Lung (tissue), 12 donors: ENCODE data around the gene HACL1. TPM values are rescaled to one million over a fixed set of nuclear protein-coding genes. Genes with fewer than 3 reads are reported as not detected.
"Not testable (repeated sequence)": the region's sequence is repeated elsewhere in the genome, so short reads cannot be mapped to it uniquely, and the experiment has no call there.

Experiments used
- ATAC-seq: fragments of 200-7000 bp; cut with Tn5 transposase; one replicate; pipeline ENCODE4 v1.9.1; 2020; ENCODE audit warnings: moderate number of reproducible peaks; ENCODE audit not compliant: insufficient read depth, low FRiP score
- DNase-seq, 3 donors: peaks; one replicate each; pipeline ENCODE4 v3.0.0-alpha.2; 2013 to 2017
- H3K27ac ChIP-seq, 2 donors: one replicate each; pipeline ENCODE4 v1.5.1; 2013; ENCODE audit warnings: mild to moderate bottlenecking in 2 of 2, moderate library complexity in 2 of 2, control low read depth in 1 of 2, inconsistent platforms in 1 of 2, low read depth in 1 of 2, low read length in 1 of 2
- H3K27me3 ChIP-seq, 3 donors: one replicate each; pipeline ENCODE4 v1.5.1; 2013; ENCODE audit warnings: low read length in 2 of 3; ENCODE audit not compliant: control insufficient read depth in 3 of 3, insufficient read depth in 3 of 3
- H3K36me3 ChIP-seq, 4 donors: one replicate each; pipeline ENCODE4 v1.5.1; 2013; ENCODE audit warnings: low read length in 4 of 4, mild to moderate bottlenecking in 1 of 4, moderate library complexity in 1 of 4; ENCODE audit not compliant: control insufficient read depth in 4 of 4, insufficient read depth in 4 of 4
- H3K4me1 ChIP-seq, 5 donors: one replicate each; pipeline ENCODE4 v1.5.1; 2013; ENCODE audit warnings: low read length in 5 of 5, mild to moderate bottlenecking in 2 of 5, moderate library complexity in 1 of 5; ENCODE audit not compliant: control insufficient read depth in 5 of 5, insufficient read depth in 5 of 5
- H3K4me3 ChIP-seq: one replicate; pipeline ENCODE4 v1.5.1; 2013; ENCODE audit warnings: mild to moderate bottlenecking, control low read depth, moderate library complexity
- H3K9ac ChIP-seq, 2 donors: one replicate each; pipeline ENCODE4 v1.5.1; 2013; ENCODE audit warnings: low read length in 2 of 2, control low read depth in 1 of 2; ENCODE audit not compliant: insufficient read depth in 1 of 2
- H3K9me3 ChIP-seq, 4 donors: one replicate each; pipeline ENCODE4 v1.5.1; 2013; ENCODE audit warnings: low read length in 3 of 4, mild to moderate bottlenecking in 1 of 4, moderate library complexity in 1 of 4; ENCODE audit not compliant: control insufficient read depth in 4 of 4, insufficient read depth in 3 of 4
- WGBS, 2 donors: extraction: QIAGEN DNeasy Blood & Tissue Kit; methylation state at CpG; one replicate each; pipeline ENCODE4 v1.1.7; 2013; 5-methylcytosine and 5-hydroxymethylcytosine counted together
- polyA plus RNA-seq, 2 donors: library from polyadenylated mRNA; stranded (reverse); fragments of 200-250 nt; gene quantifications; one replicate each; pipeline ENCODE4 v1.2.1, GENCODE V29; 2013
- total RNA-seq, 2 donors: library from RNA; depleted of rRNA in 1 of 2; stranded (reverse); fragments of >200 nt in 1 of 2; gene quantifications; one replicate each; pipeline ENCODE4 v1.2.1, GENCODE V29; 2014 to 2021
- TF ChIP-seq, protein P1 (sequence below): IDR thresholded peaks from 2 replicates; pipeline ENCODE4 v1.5.1; 2012; ENCODE audit warnings: mild to moderate bottlenecking; ENCODE audit errors: control extremely low read depth, extremely low read depth
- donor health status: control.
- donor health status: control.
- donor health status: Bipolar disorder and iron deficiency.
- donor health status: healthy.
- donor health status: DM: yes; HTN: yes; CAD: no.

The HACL1 gene
- total and polyA plus RNA-seq, 4 donors, result 14.7 to 27.7 (median 21.6) TPM

DNA sequence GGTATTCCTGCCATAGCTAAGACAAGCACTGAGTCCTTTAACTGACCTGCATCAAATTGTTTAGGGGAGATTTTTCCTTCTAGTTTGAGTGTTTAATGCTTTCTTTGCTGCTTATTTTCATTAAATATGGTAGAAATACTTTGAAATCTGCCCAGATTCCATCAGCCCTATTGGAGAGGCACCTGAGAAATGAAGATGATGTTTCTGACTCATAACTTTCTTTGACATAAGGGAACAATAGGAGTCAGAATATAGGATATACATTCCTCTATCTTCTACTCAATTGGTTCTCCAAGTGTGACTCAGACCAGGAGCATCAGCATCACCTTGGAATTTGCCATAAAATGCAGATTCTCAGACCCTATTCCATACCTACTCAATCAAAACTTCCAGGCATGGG is 27.6 kb upstream of the HACL1 start:
- Histone ChIP-seq H3K4me1 (peaks cover 0 to 28% (median 2%) of the 10 kb centered on the region in 5 donors), H3K36me3 (peaks cover 0 to 1% (median 0%) of the 10 kb centered on the region in 4 donors), H3K4me3 (no peak overlapping the region), H3K9ac (no peak overlapping the region), H3K27me3 (no peaks in the 10 kb centered on the region), H3K27ac (no peak overlapping the region), H3K9me3 (no peaks in the 10 kb centered on the region)
- TF ChIP-seq, protein P1, sequence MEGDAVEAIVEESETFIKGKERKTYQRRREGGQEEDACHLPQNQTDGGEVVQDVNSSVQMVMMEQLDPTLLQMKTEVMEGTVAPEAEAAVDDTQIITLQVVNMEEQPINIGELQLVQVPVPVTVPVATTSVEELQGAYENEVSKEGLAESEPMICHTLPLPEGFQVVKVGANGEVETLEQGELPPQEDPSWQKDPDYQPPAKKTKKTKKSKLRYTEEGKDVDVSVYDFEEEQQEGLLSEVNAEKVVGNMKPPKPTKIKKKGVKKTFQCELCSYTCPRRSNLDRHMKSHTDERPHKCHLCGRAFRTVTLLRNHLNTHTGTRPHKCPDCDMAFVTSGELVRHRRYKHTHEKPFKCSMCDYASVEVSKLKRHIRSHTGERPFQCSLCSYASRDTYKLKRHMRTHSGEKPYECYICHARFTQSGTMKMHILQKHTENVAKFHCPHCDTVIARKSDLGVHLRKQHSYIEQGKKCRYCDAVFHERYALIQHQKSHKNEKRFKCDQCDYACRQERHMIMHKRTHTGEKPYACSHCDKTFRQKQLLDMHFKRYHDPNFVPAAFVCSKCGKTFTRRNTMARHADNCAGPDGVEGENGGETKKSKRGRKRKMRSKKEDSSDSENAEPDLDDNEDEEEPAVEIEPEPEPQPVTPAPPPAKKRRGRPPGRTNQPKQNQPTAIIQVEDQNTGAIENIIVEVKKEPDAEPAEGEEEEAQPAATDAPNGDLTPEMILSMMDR, result no peak
- ATAC-seq, result no peak
- no peak for DNase-seq

DNA sequence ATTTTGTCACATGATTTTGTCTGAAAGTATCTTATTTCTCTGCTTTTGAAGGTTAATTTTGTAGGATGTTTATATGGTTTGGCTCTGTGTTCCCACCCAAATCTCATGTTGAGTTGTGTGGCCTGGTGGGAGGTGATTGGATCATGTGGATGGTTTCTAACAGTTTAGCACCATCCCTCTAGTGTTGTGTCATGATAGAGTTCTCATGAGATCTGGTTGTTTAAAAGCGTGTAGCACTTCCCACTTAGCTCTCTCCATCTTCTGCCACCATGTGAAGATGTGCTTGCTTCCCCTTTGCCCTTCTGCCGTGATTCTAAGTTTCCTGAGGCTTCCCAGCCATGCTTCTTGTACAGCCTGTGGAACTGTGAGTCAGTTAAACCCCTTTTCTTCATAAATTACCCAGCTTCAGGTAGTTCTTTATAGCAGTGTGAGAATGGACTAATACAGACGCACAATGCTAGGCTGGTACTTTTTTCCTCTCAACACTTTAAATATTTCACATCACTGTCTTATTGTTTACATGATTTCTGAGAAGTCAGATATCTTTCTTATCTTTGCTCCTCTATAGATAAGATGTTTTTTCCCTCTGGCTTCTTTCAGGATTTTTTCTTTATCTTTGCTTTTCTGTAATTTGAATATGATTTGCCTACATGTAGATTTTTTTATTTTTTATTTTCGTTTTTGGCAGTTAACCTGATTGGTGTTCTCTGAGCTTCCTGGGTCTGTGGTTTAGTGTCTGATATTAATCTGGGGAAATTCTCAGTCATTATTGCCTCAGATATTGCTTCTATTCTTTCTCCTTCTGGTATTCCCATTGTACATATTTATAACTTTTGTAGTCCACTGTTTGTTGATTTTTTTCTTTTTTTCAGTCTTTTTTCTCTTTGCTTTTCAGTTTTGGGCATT is 22.4 kb upstream of the HACL1 start:
- Histone ChIP-seq H3K4me3 (no peak overlapping the region), H3K27ac (no peak overlapping the region), H3K4me1 (peaks cover 0 to 3% (median 0%) of the 10 kb centered on the region in 5 donors), H3K27me3 (no peaks in the 10 kb centered on the region), H3K36me3 (peaks cover 0 to 1% (median 0%) of the 10 kb centered on the region in 4 donors), H3K9me3 (peaks cover 0 to 2% (median 1%) of the 10 kb centered on the region in 4 donors), H3K9ac (no peak overlapping the region)
- ATAC-seq (no peak), DNase-seq (no peak)
- TF ChIP-seq, protein P1, result no peak
- WGBS, 2 donors, result 70 to 74% methylated on average over 4 of the region's 4 CpGs

DNA sequence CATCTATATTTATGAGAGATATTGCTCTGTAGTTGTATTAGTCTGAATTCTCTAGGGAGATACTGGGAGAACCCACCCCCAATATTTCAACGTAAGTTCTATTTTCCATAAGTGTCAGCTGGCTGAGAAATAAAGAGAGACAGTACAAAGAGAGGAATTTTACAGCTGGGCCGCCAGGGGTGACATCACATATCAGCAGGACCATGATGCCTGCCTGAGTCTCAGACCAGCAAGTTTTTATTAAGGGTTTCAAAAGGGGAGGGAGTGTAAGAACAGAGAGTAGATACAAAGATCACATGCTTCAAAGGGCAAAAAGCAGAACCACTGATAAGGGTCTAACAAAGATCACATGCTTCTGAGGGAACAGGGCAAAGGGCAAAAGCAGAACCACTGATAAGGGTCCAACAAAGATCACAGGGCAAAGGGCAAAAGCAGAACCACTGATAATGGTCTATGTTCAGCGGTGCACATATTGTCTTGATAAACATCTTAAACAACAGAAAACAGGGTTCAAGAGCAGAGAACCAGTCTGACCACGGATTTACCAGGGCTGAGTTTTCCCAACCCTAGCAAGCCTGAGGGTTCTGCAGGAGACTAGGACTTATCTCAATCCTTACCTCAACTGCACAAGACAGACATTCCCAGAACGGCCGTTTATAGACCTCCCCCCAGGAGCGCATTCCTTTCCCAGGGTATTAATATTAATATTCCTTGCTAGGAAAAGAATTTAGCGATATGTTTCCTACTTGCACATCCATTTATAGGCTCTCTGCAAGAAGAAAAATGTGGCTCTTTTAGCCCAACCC is 18.5 kb upstream of the HACL1 start:
- H3K9ac ChIP-seq, H3K4me1 ChIP-seq, H3K27me3 ChIP-seq, H3K9me3 ChIP-seq, H3K4me3 ChIP-seq, DNase-seq, H3K36me3 ChIP-seq, ATAC-seq, H3K27ac ChIP-seq: not testable (repeated sequence)
- 92 to 94% methylated on average over 8 of the region's 8 CpGs for WGBS, 2 donors

DNA sequence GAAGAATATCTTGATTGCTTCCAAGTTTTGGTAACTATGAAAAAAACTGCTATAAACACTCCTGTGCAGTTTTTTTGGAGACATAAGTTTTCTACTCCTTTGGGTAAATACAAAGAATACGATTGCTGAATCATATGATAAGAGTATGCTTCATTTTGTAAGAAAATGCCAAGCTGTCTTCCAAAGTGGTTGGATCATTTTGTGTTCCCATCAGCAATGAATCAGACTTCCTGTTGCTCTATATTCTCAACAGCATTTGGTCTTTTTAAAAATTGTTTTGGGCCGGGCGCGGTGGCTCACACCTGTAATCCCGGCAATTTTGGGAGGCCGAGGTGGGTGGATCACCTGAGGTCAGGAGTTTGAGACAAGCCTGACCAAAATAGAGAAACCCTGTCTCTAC is 14.7 kb upstream of the HACL1 start:
- DNase-seq (no peak), ATAC-seq (no peak)
- no peaks in the 10 kb centered on the region for H3K36me3 ChIP-seq
- 93 to 94% methylated on average over 6 of the region's 6 CpGs for WGBS, 2 donors
- H3K4me3 ChIP-seq, result no peak overlapping the region
- no peaks in the 10 kb centered on the region for H3K27me3 ChIP-seq
- peaks cover 0 to 2% (median 1%) of the 10 kb centered on the region in 4 donors for H3K9me3 ChIP-seq
- no peak overlapping the region for H3K27ac ChIP-seq
- H3K4me1 ChIP-seq, result no peaks in the 10 kb centered on the region
- TF ChIP-seq, protein P1, result no peak
- no peak overlapping the region for H3K9ac ChIP-seq
